MM.1S (cell line): ENCODE measurements around the gene FAM120B.

ENCODE experiments used
- DNase-seq: peaks from one replicate; pipeline ENCODE4 v3.0.0-alpha.2; 2015
- H2AFZ ChIP-seq: fragments of 300-600 bp; sonication (generic); 2 replicates; pipeline ENCODE4 v1.6.0; 2016; ENCODE audit warnings: antibody characterized with exemption, low read length
- H3F3A ChIP-seq: fragments of 300-600 bp; sonication (generic); 2 replicates; pipeline ENCODE4 v1.6.1; 2016; ENCODE audit warnings: mild to moderate bottlenecking, antibody characterized with exemption, low read length, moderate library complexity, mixed read lengths; ENCODE audit not compliant: insufficient read depth
- H3K27ac ChIP-seq: fragments of 300-600 bp; sonication (generic); 2 replicates; pipeline ENCODE4 v1.5.1; 2016; ENCODE audit warnings: mild to moderate bottlenecking, low read length
- H3K27me3 ChIP-seq: fragments of 300-600 bp; sonication (generic); replicated peaks from 2 replicates; pipeline ENCODE4 v1.6.0; 2016; ENCODE audit warnings: low read length; ENCODE audit not compliant: insufficient read depth
- H3K36me3 ChIP-seq: fragments of 300-600 bp; sonication (generic); replicated peaks from 2 replicates; pipeline ENCODE4 v1.6.1; 2016; ENCODE audit warnings: mild to moderate bottlenecking, low read length, mixed read lengths; ENCODE audit not compliant: insufficient read depth
- H3K4me1 ChIP-seq: fragments of 300-600 bp; sonication (generic); 2 replicates; pipeline ENCODE4 v1.6.1; 2016; ENCODE audit warnings: low read length, mixed read lengths
- H3K4me2 ChIP-seq: fragments of 300-600 bp; sonication (generic); 2 replicates; pipeline ENCODE4 v1.6.0; 2016; ENCODE audit warnings: low read depth, low read length
- H3K4me3 ChIP-seq: fragments of 300-600 bp; sonication (generic); 2 replicates; pipeline ENCODE4 v1.5.1; 2016; ENCODE audit warnings: low read length, mixed read lengths
- H3K79me2 ChIP-seq: fragments of 300-600 bp; sonication (generic); 2 replicates; pipeline ENCODE4 v1.6.1; 2016; ENCODE audit warnings: mixed run types, low read length, mixed read lengths
- H3K9ac ChIP-seq: fragments of 300-600 bp; sonication (generic); 2 replicates; pipeline ENCODE4 v1.6.1; 2016; ENCODE audit warnings: low read length, mixed read lengths
- H3K9me2 ChIP-seq: fragments of 300-600 bp; sonication (generic); replicated peaks from 2 replicates; pipeline ENCODE4 v1.6.1; 2016; ENCODE audit warnings: mild to moderate bottlenecking, low read length, mixed read lengths; ENCODE audit not compliant: insufficient read depth
- H3K9me3 ChIP-seq: fragments of 300-600 bp; sonication (generic); replicated peaks from 2 replicates; pipeline ENCODE4 v1.6.1; 2016; ENCODE audit warnings: mild to moderate bottlenecking, low read length, mixed read lengths; ENCODE audit not compliant: insufficient read depth
- H4K20me1 ChIP-seq: fragments of 300-600 bp; sonication (generic); 2 replicates; pipeline ENCODE4 v1.6.1; 2016; ENCODE audit warnings: mild to moderate bottlenecking, low read length, moderate library complexity, mixed read lengths; ENCODE audit not compliant: insufficient read depth
- CTCF ChIP-seq: fragments of 300-600 bp; sonication (generic); IDR thresholded peaks from 2 replicates; pipeline ENCODE4 v1.5.1; 2016; ENCODE audit warnings: antibody characterized with exemption, low read length, mixed read lengths
- EZH2 ChIP-seq: fragments of 300-600 bp; sonication (generic); optimal IDR thresholded peaks from 2 replicates; pipeline ENCODE3; 2017; ENCODE audit warnings: low read depth, mild to moderate bottlenecking, antibody characterized with exemption, low read length, mixed read lengths
- EZH2phosphoT487 ChIP-seq: fragments of 300-600 bp; sonication (generic); IDR thresholded peaks from 2 replicates; pipeline ENCODE4 v1.6.1; 2018; ENCODE audit warnings: antibody characterized with exemption, low read length

FAM120B gene

DNA sequence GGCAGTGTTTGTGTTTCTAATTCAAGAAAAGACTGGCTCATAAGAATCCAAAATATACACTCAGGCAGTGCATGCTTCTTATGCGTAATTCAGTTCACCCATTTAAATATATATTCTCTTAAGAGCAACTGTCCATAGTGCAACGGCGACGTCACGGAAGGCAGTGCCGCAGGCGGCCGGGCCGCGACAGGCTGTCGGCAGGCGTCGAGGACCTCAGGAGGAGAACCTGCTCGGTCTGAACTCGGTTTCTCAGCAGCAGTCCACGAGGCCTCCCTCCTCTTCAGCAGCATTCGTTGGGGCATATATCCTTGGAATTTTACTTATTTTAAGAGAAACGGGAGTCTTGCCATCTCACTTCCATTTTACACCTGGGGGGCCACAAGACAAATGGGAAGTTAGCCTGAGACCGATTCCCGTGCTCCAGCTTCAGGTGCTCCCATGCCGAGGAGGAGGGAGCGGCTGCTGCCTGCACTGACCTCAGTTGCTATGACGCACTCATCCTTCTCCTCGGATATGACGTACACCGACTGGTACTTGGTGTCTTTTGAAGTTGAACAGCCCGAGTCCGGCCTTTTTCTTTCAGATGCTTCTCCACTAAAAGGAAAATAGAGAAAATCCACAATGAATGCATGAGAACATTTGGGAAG is 23.9 kb upstream of the FAM120B start:
- Histone ChIP-seq H3K36me3 (no peaks in the 10 kb centered on the region), H3F3A (no peaks in the 10 kb centered on the region), H3K27me3 (peaks cover 50% of the 10 kb centered on the region), H2AFZ (no peak overlapping the region), H3K4me2 (no peak overlapping the region), H3K4me3 (no peak overlapping the region), H3K9me2 (no peaks in the 10 kb centered on the region), H3K79me2 (no peaks in the 10 kb centered on the region), H3K4me1 (no peaks in the 10 kb centered on the region), H3K9me3 (no peaks in the 10 kb centered on the region), H3K27ac (no peak overlapping the region), H3K9ac (no peak overlapping the region), H4K20me1 (no peaks in the 10 kb centered on the region)
- no peak for DNase-seq
- TF ChIP-seq EZH2phosphoT487 (no peak), EZH2 (no peak), CTCF (no peak)

DNA sequence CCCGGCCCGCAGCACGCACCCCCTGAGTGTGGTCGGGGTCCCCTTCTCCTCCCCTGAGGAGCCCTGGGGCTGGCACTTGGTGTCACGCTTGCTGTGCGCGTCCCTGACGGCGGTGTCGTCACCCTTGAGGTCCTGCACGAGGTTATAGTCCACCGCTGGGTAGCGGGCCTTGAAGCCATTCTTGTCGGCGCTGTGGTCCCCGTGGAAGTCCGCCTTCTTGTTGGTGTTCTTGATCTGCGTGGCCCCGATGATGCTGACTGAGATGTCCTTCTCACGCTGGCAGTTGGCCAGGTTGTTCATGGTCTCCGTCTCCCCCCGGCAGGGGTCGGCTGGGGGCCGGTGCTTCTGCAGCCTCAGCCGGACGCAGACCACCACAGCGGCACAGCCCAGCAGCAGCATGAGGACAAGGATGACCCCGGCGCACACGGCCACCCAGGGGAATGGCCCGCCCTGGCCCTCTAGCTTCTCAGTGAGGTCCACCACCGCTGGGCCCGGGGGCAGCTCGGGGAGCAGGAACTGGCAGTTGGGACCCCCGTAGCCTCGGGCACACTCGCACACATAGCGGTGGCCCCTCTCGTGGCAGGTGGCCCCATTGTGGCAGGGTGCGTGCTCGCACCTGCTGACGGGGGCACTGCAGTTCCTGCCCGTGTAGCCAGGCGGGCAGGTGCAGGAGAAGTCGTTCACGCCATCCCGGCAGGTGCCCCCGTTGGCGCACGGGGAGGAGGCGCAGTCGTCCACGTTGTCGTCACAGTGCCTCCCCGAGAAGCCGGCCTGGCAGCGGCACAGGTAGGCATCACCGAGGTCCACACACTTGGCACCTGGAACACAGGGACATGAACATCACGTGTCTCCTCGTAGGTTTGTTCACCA is 23.1 kb upstream of the FAM120B start:
- Histone ChIP-seq H3K4me3 (no peak overlapping the region), H3K36me3 (no peaks in the 10 kb centered on the region), H4K20me1 (no peaks in the 10 kb centered on the region), H2AFZ (no peak overlapping the region), H3K9ac (no peak overlapping the region), H3K79me2 (no peaks in the 10 kb centered on the region), H3K27ac (no peak overlapping the region), H3K9me2 (no peaks in the 10 kb centered on the region), H3K9me3 (no peaks in the 10 kb centered on the region), H3F3A (no peaks in the 10 kb centered on the region), H3K4me1 (no peaks in the 10 kb centered on the region), H3K27me3 (peaks cover 44% of the 10 kb centered on the region), H3K4me2 (no peak overlapping the region)
- no peak for DNase-seq
- TF ChIP-seq CTCF (no peak), EZH2 (no peak), EZH2phosphoT487 (no peak)

GRCh38 chr6:170284126-170284773 is 22.3 kb upstream of the FAM120B start:
- no peak for DNase-seq
- no peaks in the 10 kb centered on the region for H3K4me1 ChIP-seq
- no peaks in the 10 kb centered on the region for H4K20me1 ChIP-seq
- no peaks in the 10 kb centered on the region for H3F3A ChIP-seq
- H3K4me3 ChIP-seq: no peak overlapping the region
- peaks cover 42% of the 10 kb centered on the region for H3K27me3 ChIP-seq
- H3K27ac ChIP-seq: no peak overlapping the region
- TF ChIP-seq EZH2phosphoT487: no peak
- TF ChIP-seq CTCF: no peak
- TF ChIP-seq EZH2: no peak
- H3K9ac ChIP-seq: no peak overlapping the region
- no peak overlapping the region for H2AFZ ChIP-seq
- H3K9me2 ChIP-seq: no peaks in the 10 kb centered on the region
- no peaks in the 10 kb centered on the region for H3K9me3 ChIP-seq
- no peak overlapping the region for H3K4me2 ChIP-seq
- H3K79me2 ChIP-seq: no peaks in the 10 kb centered on the region
- H3K36me3 ChIP-seq: no peaks in the 10 kb centered on the region
